ENCODE measurements around the gene ABHD16A.

- TF ChIP-seq POLR2A (IDR thresholded peaks at IDR 0.05; ENCODE audit: low read depth, low read length) (no peak), CTCF (IDR thresholded peaks at IDR 0.05; ENCODE audit: extremely low read depth in 1 of 2, insufficient read depth in 1 of 2, low read depth in 1 of 2, low read length in 2 of 2) (no peak), MAX (IDR thresholded peaks at IDR 0.05; ENCODE audit: insufficient read depth, insufficient read length) (no peak), POLR2AphosphoS5 (IDR thresholded peaks at IDR 0.05; ENCODE audit: insufficient read depth, low read depth, low read length) (no peak), FOS (IDR thresholded peaks at IDR 0.05; ENCODE audit: borderline replicate concordance, insufficient read depth, low read length) (no peak), JUN (IDR thresholded peaks at IDR 0.05; ENCODE audit: borderline replicate concordance, insufficient read depth, insufficient read length, low read depth) (no peak), EZH2 (IDR thresholded peaks at IDR 0.05; ENCODE audit: borderline replicate concordance, low read depth, low read length, severe bottlenecking) (no peak), MYC (IDR thresholded peaks at IDR 0.05; ENCODE audit: low read depth, low read length) (no peak)
Measured at GRCh38 chr6:31654574-31655348, 48.4 kb downstream of the ABHD16A start.
